ENCODE results near the gene TPST2. TPM values are rescaled to one million over a fixed set of nuclear protein-coding genes. Genes with fewer than 3 reads are reported as not detected.

Gene TPST2
- polyA plus RNA-seq, 3 donors = 62.8 to 83.8 (median 69.5) TPM

- no peaks in the 10 kb centered on the region for H3K9me3 Mint-ChIP-seq
- no peaks in the 10 kb centered on the region for H3K9me3 ChIP-seq (replicated peaks in 1 of 2; ENCODE audit: control insufficient read depth in 1 of 2, insufficient read depth in 1 of 2, low read length in 2 of 2)
- intact Hi-C loops (cut with micrococcal nuclease) = no loop called here
- no peaks in the 10 kb centered on the region for H3K79me2 ChIP-seq (ENCODE audit: insufficient read depth, low read length)
- no peaks in the 10 kb centered on the region for H3K27me3 ChIP-seq (ENCODE audit: control insufficient read depth in 2 of 2, insufficient read depth in 2 of 2, low read length in 2 of 2)
- no peak overlapping the region for H3K27ac ChIP-seq (ENCODE audit: low read depth in 1 of 2, low read length in 2 of 2)
- peaks cover 13% of the 10 kb centered on the region for H4K20me1 ChIP-seq (ENCODE audit: insufficient read depth, low read length)
- TF ChIP-seq, protein P1, sequence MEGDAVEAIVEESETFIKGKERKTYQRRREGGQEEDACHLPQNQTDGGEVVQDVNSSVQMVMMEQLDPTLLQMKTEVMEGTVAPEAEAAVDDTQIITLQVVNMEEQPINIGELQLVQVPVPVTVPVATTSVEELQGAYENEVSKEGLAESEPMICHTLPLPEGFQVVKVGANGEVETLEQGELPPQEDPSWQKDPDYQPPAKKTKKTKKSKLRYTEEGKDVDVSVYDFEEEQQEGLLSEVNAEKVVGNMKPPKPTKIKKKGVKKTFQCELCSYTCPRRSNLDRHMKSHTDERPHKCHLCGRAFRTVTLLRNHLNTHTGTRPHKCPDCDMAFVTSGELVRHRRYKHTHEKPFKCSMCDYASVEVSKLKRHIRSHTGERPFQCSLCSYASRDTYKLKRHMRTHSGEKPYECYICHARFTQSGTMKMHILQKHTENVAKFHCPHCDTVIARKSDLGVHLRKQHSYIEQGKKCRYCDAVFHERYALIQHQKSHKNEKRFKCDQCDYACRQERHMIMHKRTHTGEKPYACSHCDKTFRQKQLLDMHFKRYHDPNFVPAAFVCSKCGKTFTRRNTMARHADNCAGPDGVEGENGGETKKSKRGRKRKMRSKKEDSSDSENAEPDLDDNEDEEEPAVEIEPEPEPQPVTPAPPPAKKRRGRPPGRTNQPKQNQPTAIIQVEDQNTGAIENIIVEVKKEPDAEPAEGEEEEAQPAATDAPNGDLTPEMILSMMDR (IDR thresholded peaks at IDR 0.05) = no peak
- H3K4me3 ChIP-seq (replicated peaks in 1 of 3; ENCODE audit: low read depth in 2 of 3, low read length in 3 of 3) = no peak overlapping the region
- H2AFZ ChIP-seq (ENCODE audit: insufficient read depth, low read depth, low read length, poor library complexity, severe bottlenecking) = no peak overlapping the region
- H3K4me1 ChIP-seq (ENCODE audit: control insufficient read depth in 1 of 2, insufficient read depth in 2 of 2, low read length in 2 of 2) = peaks cover 9 to 12% of the 10 kb centered on the region in 2 donors
- H3K9ac ChIP-seq (ENCODE audit: insufficient read depth, low read length, poor library complexity, severe bottlenecking) = no peak overlapping the region
- H3K27me3 Mint-ChIP-seq (ENCODE audit: low read depth in 3 of 3) = peaks cover 0 to 7% (median 0%) of the 10 kb centered on the region in 3 donors
- H3K4me1 Mint-ChIP-seq = peaks cover 14% of the 10 kb centered on the region
- H3K4me3 Mint-ChIP-seq = no peak overlapping the region
- DNase-seq = no peak
- no peak overlapping the region for H3K4me2 ChIP-seq (replicated peaks; ENCODE audit: extremely low read depth, low read length, poor library complexity, severe bottlenecking)
- H3K36me3 ChIP-seq (replicated peaks in 1 of 2; ENCODE audit: control insufficient read depth in 1 of 2, insufficient read depth in 2 of 2, low read length in 2 of 2) = peaks cover 86 to 100% of the 10 kb centered on the region in 2 donors
- peaks cover 93 to 96% of the 10 kb centered on the region in 2 donors for H3K36me3 Mint-ChIP-seq
- 94% methylated on average over 24 of the region's 25 CpGs for WGBS (ENCODE audit: insufficient coverage)
- H3K27ac Mint-ChIP-seq = no peak overlapping the region
Measured at GRCh38 chr22:26499188-26499703, 90.7 kb downstream of the TPST2 start.

DNA sequence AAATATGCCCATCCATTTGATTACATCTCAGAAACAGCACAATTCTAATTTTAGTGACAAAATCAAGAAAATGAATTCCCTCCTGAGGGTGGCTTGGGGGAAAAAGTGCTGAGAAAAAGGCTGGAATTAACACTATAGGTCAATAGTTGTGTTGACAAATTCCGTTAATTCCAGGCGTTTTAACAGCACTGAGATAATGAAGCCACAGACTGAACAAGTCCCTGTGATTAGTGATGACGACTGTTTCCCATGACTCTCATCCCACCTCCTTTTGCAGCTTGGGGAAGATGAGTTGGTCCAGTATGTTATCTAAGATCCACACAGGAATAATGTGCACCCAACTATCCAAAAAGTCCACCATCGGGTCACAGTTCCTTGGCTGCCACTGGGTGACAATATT lies 93.5 kb downstream of the TPST2 start:
- Histone ChIP-seq H3K9me3 (replicated peaks in 1 of 2; ENCODE audit: control insufficient read depth in 1 of 2, insufficient read depth in 1 of 2, low read length in 2 of 2) (no peaks in the 10 kb centered on the region), H3K79me2 (ENCODE audit: insufficient read depth, low read length) (no peaks in the 10 kb centered on the region), H3K27me3 (ENCODE audit: control insufficient read depth in 2 of 2, insufficient read depth in 2 of 2, low read length in 2 of 2) (no peaks in the 10 kb centered on the region), H3K36me3 (replicated peaks in 1 of 2; ENCODE audit: control insufficient read depth in 1 of 2, insufficient read depth in 2 of 2, low read length in 2 of 2) (peaks cover 86 to 100% of the 10 kb centered on the region in 2 donors), H2AFZ (ENCODE audit: insufficient read depth, low read depth, low read length, poor library complexity, severe bottlenecking) (no peak overlapping the region), H3K4me3 (replicated peaks in 1 of 3; ENCODE audit: low read depth in 2 of 3, low read length in 3 of 3) (no peak overlapping the region), H3K4me1 (ENCODE audit: control insufficient read depth in 1 of 2, insufficient read depth in 2 of 2, low read length in 2 of 2) (no peaks in the 10 kb centered on the region), H3K4me2 (replicated peaks; ENCODE audit: extremely low read depth, low read length, poor library complexity, severe bottlenecking) (no peak overlapping the region), H3K9ac (ENCODE audit: insufficient read depth, low read length, poor library complexity, severe bottlenecking) (no peak overlapping the region), H3K27ac (ENCODE audit: low read depth in 1 of 2, low read length in 2 of 2) (no peak overlapping the region), H4K20me1 (ENCODE audit: insufficient read depth, low read length) (peaks cover 10% of the 10 kb centered on the region)
- no peaks in the 10 kb centered on the region for H3K4me1 Mint-ChIP-seq
- no peaks in the 10 kb centered on the region for H3K9me3 Mint-ChIP-seq
- H3K27me3 Mint-ChIP-seq (ENCODE audit: low read depth in 3 of 3) = peaks cover 0 to 3% (median 0%) of the 10 kb centered on the region in 3 donors
- H3K27ac Mint-ChIP-seq = peak overlapping the region in 1 of 7 donors; percentile 25
- intact Hi-C loops (cut with micrococcal nuclease) = no loop called here
- no CpG with 5 or more reads among the region's 4 CpGs for WGBS (ENCODE audit: insufficient coverage)
- H3K36me3 Mint-ChIP-seq = peaks cover 91 to 95% of the 10 kb centered on the region in 2 donors
- TF ChIP-seq, protein P1 (IDR thresholded peaks at IDR 0.05) = no peak
- DNase-seq = no peak
- no peak overlapping the region for H3K4me3 Mint-ChIP-seq

Data from CD14-positive monocyte (primary cell).